Fibroblast of pulmonary artery (primary cell): ENCODE measurements around the gene PTGES3.

Experiments
- DNase-seq: peaks from one replicate; pipeline ENCODE4 v3.0.0-alpha.2; 2010; ENCODE audit warnings: low read depth
- H3K4me3 ChIP-seq: replicated peaks from 2 replicates; pipeline ENCODE4 v1.5.1; 2011; ENCODE audit warnings: low read depth, mild to moderate bottlenecking, control low read depth, low read length, moderate library complexity
- CTCF ChIP-seq: IDR thresholded peaks from 2 replicates; pipeline ENCODE4 v1.5.1; 2011; ENCODE audit warnings: mild to moderate bottlenecking, control low read depth, low read length, inconsistent platforms; ENCODE audit errors: missing control alignments

The PTGES3 gene

GRCh38 chr12:56718636-56719035, 30.6 kb upstream of the PTGES3 start:
- DNase-seq = no peak
- TF ChIP-seq CTCF = no peak
- no peak overlapping the region for H3K4me3 ChIP-seq

GRCh38 chr12:56718149-56718548, 30.1 kb upstream of the PTGES3 start:
- DNase-seq = no peak
- H3K4me3 ChIP-seq = no peak overlapping the region

GRCh38 chr12:56716933-56717880, 29.1 kb upstream of the PTGES3 start:
- no peak for TF ChIP-seq CTCF
- H3K4me3 ChIP-seq = no peak overlapping the region
- DNase-seq = no peak

More at GRCh38 chr12:56718149-56718548, 30.1 kb upstream of the PTGES3 start:
- TF ChIP-seq CTCF = no peak

GRCh38 chr12:56716458-56716857, 28.4 kb upstream of the PTGES3 start:
- DNase-seq = no peak
- no peak overlapping the region for H3K4me3 ChIP-seq
- TF ChIP-seq CTCF = no peak

- TF ChIP-seq CTCF = no peak
- no peak for DNase-seq
- H3K4me3 ChIP-seq = no peak overlapping the region
These were observed 27.7 kb upstream of the PTGES3 start for GRCh38 chr12:56715798-56716197.

- no peak for TF ChIP-seq CTCF
- H3K4me3 ChIP-seq = no peak overlapping the region
- no peak for DNase-seq
These were observed 26.4 kb upstream of the PTGES3 start for GRCh38 chr12:56714431-56714929.

- DNase-seq = no peak
- no peak overlapping the region for H3K4me3 ChIP-seq
- no peak for TF ChIP-seq CTCF
These were observed 25.3 kb upstream of the PTGES3 start for GRCh38 chr12:56713345-56713744.
